Prostate gland (tissue), 2 donors: Measurements from ENCODE around the gene NDUFA11.

ENCODE experiments used
- CTCF ChIP-seq, 4 experiments: fragments of 200-600 bp in 2 of 4; fragments of 450-650 bp in 2 of 4; sonication (generic) in 2 of 4; IDR thresholded peaks; 1 replicate in 3 of 4; 2 replicates in 1 of 4; pipeline ENCODE4 v1.5.1; 2016 to 2019; ENCODE audit warnings: antibody characterized with exemption in 4 of 4, mild to moderate bottlenecking in 2 of 4, moderate library complexity in 2 of 4
- POLR2A ChIP-seq: fragments of 450-650 bp; IDR thresholded peaks from one replicate; pipeline ENCODE4 v1.6.1; 2016; ENCODE audit warnings: antibody characterized with exemption, mild to moderate bottlenecking

DNA sequence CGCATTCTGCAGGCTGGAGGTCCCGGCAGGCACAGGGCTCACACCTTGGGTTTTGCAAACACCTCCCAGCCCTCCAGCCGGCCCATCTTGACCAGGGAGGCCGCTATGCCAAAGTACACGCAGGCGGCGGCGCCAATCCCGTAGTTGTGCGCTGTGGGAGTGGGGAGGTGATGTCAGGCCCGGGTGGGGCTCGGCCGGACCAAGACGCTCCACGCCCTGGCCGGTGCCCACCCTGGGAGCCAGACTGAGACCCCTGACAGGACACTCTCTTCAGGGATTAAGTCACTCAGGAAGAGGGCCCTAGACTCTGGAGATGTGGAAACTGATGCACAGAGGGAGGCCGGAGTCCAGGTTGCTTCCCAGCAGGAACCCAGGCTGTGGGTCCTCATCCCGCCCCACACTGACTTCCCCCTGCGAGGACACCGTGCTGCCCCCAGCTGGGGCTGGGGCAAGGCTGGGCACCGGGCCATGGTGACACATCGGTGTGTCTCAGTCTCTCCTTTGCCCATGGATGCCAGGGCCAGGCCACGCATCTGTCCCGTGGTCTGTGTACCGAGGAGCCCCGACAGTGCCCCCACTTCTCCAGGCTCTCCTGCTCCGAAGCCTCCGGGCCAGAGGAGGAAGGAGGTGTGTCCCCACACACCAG lies 8.8 kb downstream of the NDUFA11 start:
- no peak for TF ChIP-seq CTCF (IDR thresholded peaks at IDR 0.05)
- no peak for TF ChIP-seq POLR2A
